NAMALWA (cell line): ENCODE results near the gene FXYD5.
A peak's percentile ranks its signal among the peaks of the same experiment; 100 is the strongest.
"Not testable (repeated sequence)": the region's sequence is repeated elsewhere in the genome, so short reads cannot be mapped to it uniquely, and the experiment has no call there.

Experiments used
- DNase-seq: peaks from one replicate; pipeline ENCODE4 v3.0.0-alpha.2; 2015; ENCODE audit warnings: low spot score

Gene FXYD5

DNA sequence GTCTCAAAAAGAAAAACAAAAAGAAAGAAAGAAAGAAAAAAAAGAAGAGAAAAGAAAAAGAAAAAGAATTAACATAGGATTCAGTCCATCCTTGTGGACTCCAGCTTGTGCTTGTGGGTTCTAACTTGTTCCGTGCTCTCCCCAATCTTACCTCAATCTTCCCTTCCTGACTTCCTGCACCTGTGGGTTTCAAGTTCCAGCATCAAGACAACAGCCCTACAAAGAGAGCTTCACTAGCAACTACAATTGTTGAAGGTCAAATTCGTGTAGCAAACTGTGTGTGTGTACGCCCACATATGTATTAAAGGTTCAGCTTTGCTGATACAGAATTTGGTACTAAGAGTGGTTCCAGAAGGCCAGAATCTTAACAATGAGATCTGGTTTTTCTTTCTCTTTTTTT is 25.3 kb downstream of the FXYD5 start:
- DNase-seq = no peak

DNA sequence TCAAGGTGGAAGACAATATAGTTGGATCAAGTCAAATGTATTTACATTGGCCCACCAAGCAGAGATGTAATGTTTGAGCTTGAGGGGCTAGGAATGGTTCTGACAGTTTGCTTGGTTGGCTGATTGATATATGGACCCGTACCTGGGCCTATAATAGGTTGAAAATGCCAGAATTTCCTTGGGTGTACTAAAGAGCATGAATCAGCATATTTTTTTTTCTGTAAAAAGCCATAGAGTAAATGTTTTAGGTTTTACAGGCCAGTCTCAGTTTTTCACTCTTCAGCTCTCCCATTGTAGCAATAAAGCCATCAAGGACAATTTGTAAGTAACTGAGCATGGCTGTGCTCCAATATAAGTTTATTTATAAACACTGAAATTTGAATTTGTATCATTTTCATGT is 26.9 kb downstream of the FXYD5 start:
- DNase-seq = no peak

DNA sequence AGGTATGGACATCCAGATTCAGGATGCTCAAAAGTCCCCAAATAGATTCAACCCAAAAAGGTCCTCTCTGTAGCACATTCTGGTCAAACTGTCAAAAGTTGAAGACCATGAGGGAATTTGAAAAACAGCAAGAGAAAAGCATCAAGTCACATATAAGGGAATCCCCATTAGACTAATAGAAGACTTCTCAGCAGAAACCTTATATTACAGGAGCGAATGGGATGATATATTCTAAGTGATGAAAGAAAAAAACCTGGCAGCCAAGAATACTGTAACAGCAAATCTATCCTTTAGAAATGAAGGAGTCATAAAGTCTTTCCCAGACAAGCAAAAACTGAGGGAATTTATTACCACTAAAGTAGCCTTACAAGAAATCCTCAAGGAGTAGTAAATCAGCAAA is 29.7 kb downstream of the FXYD5 start:
- DNase-seq = no peak

DNA sequence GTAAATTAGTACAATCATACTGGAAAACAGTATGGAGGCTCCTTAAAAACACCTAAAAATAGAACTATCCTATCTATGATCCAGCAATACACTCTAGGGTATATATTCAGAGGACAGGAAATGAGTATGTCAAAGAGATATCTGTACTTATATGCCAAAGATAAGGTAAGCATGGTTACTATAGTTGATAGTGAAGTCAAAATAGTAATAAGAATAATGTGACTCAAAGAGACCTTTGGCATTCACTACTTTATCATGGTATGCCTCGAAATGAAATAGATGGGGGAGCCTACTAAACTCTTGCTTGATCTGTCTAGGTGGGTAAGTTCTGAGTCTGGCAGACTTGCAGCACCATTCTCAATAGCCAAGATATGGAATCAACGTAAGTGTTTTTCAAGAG is 30.3 kb downstream of the FXYD5 start:
- DNase-seq = no peak

DNA sequence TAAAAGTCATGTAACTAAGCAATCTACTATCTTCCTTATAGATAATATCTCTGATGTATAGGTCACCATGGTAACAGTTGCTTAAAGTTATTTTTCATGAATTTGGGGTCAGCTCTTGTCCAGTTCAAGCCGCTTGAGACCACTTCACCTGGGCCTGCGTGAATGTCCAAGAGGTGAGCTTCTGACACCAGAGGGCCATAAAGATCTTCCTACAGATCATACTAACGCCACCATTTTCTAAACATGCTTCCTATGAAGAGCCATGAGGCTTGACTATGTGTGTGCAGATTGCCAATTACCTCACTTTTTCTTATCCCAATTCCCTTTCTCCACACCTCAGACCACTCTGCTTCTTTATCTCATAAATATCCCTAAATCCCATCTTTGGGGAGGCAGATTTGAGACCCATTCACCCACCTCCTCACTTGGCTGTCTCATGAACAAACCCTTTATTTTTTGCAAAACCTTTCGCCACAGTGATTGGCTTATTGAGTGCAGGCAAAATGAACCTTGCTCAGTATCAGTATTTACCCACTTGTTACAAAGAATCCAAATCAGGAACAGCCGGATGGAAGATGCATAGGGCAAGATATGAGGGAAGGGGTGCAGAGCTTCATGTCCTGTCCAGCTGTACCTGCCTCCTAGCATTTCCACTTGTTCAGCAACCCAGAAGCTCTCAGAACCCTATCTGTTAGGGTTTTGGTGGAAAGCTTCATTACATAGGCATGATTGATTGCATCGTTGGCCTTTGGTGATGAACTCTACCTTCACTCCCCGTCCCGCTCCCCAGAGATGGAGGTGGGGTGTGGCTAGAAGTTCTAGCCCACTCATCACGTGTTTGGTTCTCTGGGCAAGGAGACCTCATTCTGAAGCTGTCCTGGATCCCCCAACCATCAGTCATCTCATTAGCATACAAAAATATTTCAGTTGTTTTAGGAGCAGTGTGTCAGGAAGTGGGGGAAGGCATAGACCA is 39.8 kb downstream of the FXYD5 start:
- no peak for DNase-seq

DNA sequence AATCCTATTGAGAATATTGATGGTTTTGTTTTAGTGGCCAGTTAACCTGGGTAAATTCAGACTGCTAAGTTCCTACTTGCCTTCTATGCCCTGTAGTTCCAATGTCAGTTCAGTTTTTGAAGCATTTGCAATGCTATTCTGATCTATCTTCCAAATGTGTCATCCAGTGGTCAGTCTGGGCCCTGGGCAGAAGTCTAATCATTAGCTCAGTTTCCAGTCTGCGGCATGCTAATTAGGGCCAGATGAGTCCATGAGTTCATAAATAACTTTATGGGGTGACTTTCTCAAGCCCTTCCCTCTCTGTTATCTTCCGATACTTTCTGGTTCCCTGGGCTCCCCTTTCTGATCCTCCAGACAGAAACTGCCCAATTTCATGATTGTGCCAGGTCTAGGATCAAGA is 41.3 kb downstream of the FXYD5 start:
- no peak for DNase-seq

DNA sequence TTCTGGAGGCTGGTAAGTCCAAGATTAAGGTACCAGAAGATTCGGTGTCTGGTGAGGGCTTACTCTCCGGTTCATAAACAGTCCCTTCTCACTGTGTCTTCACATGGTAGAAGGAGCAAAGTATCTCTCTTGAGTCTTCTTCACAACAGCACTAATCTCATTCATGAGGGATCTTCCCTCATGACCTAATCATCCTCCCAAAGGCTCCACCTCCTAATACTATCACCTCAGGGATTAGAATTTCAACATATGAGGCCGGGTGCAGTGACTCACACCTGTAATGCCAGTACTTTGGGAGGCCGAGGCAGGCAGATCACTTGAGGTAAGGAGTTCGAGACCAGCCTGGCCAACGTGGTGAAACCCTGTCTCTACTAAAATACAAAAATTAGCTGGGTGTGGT is 42.3 kb downstream of the FXYD5 start:
- not testable (repeated sequence) for DNase-seq

DNA sequence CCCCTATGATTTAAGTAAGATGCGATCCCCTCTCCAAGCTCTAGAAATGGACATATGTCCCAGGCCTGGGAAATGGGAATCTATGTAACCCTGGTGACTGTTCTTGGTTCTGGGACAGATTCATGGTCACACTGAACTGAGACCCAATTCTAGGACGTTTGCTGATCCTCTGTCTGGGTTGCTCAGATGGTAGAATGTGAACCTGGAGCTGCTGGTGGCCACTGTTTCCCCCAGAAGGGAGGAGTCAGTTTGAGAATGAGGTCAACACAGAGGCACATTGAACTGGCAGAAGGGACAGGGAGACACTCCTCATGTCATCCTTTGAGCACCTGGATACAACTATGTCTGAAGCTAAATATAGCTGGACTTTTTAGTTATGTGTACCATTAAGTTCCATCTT is 44.9 kb downstream of the FXYD5 start:
- DNase-seq = no peak

DNA sequence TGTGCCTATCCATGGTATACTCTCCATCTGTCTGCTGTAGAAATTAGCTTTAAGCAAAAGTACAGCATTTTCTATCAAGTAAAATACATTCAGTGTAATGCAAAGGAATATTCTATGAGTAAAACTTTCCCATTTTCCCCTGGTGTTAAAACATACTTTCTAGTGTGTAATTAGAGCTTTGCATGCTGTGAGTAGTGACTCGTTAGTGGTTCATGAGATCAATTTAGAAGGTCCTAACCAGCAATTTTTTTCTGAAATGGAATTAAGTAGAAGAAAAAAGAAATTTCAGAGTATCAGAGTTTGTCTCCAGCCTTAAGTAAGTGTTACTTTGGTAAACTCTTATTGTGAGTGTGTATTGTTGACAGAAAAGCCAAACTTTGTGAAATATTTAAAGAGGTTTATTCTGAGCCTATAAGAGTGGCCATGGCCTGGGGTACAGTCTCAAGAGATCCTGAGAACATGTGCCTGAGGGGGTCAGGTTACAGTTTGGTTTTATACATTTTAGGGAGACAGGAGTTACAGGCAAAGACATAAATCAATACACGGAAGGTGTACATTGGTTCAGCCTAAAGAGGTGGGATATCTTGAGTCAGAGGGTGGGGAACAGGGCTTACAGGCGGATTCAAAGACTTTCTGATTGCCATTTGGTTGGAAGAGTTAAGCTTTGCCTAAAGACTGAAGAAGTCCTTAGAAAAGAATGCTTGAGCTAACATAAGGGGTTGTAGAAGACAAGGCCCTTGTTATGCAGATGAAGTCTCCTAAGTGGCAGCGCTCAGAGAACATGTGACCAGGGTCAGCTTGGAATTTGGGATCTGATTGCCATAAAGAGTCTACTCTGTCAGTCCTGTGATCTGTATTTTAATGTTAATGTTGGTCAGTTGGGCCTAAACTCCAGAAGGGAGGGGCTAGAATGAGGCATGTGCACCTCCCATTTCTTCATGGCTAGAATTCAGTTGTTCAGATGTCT is 48.5 kb downstream of the FXYD5 start:
- no peak for DNase-seq

DNA sequence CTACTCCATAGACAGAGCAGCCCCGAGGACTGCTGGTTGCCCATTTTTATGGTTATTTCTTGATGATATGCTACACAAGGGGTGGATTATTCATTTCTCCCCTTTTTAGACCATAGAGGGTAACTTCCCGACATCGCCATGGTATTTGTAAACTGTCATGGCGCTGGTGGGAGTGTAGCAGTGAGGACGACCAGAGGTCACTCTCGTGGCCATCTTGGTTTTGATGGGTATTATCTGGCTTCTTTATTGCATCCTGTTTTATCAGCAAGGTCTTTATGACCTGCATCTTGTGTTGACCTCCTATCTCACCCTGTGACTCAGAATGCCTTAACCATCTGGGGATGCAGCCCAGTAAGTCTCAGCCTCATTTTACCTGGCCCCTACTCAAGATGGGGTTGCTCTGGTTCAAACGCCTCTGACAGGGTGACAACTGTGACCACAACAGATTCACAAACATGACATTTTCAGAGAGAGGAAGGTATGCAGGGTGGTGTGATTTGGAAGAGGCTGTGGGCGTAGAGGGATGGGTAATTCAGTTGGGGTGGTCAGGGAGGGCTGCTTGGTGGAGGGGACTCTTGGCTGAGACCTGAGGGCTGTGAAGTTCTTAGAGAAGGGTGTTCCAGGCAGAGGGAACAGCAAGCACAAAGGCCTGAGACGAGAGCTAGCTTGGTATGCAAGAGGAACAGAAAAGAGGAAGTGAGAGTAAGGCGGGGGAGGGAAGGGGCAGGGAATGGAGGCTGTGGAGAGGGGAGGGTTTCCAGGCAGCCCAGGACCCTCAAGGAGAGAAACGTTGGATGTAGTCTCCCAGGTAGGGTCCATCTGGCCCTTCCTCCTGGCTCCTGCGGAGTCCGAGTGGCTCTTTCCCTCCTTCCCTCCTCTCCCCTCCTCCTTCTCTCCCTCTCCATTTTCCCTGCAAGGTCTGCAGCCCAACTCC is 50.5 kb downstream of the FXYD5 start:
- peak; percentile 82 for DNase-seq

DNA sequence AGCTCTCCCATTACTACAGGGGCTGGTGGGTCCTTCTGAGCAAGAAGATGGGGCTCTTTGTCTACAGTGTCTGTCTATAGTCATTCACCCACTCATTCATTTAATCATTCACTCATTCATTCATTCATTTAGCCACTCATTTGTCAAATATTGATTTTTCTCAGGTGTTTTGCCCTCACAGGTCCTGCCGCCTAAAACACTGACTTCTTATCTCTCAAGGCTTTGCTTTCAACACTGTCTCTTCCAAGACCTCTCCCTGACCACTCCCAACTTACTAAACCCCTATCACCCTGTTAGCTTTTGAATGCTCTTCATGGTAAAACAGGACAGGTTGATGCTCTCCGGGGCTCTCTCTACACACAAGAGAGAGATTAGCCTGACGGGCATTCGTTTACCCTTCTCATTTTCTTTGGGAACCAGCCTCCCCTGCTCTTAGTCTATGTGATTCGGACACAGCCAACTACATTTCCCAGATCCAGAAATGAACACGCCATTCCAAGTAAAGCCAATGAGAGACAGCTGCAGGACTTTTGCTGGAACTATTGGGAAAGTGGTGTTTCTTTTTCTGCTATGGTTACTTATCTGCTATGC is 51.3 kb downstream of the FXYD5 start:
- DNase-seq = no peak

DNA sequence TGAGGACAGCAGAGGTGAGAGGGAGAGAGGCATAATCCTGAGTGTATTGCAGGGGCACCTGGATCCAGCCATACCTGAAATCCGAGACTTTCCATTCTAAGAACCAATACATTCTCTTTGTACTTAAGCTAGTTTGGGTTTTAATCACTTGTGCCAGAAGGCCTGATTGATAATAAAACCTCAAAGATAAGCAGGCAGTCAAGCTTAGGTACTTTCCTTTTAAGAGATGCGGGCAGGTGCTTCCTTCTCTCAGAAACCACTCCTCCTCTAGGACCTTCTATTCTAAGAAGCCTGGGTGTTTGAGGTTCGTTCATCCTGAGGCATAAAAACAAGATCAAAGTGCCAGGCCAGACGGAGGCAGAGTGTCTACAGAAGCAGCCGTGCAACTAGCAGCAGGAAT is 51.8 kb downstream of the FXYD5 start:
- peak; percentile 89 for DNase-seq

DNA sequence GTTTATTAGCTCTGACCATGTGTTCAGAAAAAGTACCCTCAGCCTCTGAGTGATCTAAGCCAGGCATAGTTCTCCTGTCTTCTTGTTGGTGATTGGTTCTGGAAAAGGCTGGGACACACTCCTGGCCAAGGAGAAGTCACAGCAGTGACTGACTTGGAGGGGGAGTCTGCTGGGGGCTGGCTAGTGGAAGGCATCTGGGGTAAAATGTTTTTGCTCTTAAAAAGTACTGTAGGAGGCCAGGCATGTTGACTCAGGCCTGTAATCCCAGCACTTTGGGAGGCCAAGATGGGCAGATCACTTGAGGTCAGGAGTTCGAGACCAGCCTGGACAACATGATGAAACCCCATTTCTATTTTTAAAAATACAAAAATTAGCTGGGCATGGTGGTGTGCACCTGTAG is 52.3 kb downstream of the FXYD5 start:
- no peak for DNase-seq

DNA sequence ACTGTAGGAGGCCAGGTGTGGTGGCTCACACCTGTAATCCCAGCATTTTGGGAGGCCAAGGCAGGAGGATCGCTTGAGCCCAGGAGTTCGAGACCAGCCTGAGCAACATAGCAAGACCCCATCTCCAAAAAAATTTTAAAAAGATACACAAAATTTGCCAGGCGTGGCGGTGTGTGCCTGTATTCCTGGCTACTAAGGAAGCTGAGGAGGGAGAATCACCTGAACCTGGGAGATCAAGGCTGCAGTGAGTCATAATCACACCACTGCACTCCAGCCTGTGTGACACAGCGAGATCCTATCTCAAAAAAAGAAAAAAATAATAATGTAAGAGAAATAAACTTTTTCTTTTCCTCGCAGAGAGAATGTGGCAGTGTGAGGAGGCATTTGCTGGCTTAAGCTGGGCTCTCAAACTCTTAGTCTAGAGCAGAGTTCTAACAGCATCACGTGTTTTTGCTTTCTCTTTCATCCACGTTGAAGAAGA is 52.9 kb downstream of the FXYD5 start:
- DNase-seq = no peak

DNA sequence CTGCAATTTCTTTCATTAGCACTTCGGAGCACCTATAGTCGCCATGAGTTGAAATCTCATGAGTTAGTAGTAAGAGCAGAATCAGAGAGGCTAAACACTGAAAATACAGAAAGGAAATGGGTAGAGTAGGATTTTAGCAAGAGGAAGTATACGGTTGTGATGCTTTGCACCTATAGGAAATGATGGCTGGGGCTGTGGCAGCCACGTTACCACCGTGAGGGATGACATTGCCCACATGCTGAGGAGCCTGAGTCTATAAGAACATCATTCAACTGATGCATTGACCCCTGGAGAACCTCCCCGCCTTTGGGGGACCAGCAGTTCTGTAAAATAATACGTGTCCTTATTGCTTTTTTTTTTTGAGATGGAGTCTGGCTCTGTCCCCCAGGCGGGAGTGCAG is 53.6 kb downstream of the FXYD5 start:
- no peak for DNase-seq

DNA sequence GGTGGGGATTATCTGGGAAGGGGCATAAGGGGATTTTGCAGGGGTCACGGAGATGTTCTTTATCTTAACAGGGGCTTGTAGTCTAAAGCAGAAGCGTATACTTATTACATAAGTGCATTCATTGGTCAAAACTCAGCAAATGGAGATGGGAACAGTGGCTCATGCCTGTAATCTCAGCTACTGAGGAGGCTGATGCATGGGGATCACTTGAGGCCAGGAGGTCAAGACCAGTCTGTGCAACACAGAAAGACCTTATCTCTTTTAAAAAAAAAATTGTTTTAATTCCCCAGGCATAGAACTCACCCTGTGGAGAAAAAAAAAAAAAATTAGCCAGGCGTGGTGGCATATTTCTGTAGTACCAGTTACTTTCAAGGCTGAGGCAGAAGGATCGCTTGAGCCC is 55.1 kb downstream of the FXYD5 start:
- no peak for DNase-seq

DNA sequence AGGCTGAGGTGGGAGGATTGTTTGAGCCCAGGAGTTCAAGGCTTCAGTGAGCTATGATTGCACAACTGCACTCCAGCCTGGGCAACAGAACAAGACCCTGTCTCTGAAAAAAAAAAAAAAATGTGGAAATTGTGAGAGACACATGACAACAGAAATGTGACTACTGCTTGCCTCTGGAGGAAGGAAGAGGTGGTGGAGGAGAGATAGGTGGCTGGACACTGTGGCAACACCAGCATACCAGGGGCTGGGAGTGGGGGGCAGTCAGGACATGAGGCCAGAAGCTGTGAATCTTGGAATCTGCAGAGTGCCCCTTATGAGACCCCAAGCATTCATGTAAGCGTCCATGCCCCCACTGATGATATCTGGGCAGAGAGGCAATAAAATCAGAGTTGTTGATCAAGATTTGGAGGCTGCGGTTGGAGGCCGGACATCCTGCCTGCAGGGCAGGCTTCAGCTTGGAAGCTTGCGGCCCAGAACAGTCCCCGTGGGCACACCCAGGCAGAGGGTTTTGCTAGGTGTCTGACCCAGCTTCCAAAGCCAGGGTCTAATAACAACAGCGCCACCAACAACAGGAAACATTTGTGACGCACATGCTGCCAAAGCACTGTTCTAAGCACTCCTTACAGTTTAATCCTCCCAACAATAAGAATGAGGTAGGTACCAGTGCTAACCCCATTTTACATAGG is 57.2 kb downstream of the FXYD5 start:
- peak; percentile 57 for DNase-seq

DNA sequence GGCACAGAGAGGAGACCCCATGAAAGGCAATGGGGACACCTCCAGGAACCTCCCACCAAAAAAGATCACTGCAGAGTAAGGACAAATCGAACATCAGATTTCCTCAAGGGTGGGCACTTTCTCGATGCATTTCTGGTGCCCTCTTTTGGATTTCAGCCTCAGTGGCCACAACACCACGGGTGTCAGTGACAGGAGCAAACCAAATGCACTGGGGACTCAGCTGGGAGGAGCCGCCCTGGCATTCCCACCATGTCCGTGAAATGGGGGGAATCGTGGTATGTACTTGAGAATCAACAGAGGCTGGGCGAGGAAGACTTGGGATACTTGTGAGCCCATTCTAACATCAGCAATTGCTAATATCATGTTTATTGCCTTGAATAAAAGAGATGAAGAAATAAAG is 57.7 kb downstream of the FXYD5 start:
- no peak for DNase-seq

DNA sequence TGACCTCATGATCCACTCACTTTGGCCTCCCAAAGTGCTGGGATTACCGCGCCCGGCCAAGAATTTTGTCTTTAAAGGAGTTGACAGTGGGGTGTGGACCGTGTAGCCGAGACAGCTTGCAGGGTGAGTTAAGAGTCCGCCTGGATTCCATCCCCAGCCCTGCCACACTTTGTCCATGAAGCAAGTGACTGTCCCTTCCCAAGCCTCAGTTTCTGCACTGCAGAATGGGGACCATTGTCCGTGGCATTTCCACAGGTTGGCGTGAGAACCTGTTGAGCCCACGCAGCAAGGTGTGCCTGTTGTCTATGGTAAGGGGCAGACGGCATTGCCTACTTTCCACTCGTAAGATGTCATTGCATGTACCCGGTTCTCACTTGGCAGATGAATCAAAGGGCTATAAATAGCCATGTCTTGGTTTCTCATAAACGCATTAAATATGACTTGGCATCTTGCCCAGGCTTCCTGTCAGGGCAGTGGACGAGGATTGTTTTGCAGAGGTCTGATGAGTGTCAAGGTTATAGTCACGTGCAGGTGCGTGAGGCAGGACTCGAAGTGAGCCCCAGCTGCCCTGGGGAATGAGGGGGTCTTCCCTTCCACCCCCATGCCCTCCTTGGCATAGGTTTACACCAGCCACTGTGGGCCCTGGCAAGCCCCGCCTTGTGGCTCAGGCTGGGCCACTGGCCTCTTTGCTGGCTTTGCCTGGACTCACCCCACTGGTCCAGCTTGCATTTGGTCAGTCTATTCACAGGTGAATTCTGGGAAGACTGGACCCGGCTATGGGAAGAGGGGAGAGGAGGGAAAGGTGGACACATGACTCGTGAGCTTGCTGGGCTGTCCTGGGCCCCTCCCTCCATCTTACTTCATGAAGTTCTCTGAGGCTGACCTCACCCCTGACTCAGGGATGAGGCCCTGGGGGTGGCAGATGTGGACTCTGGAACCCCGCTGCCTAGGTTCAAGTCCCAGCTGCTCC is 59.4 kb downstream of the FXYD5 start:
- peak; percentile 98 for DNase-seq
